GM21723 (cell line): ENCODE data around the gene HABP4.

Experiments used
- ATAC-seq: cut with Tn5 transposase; IDR thresholded peaks from one replicate; pipeline ENCODE4 v1.9.1; 2021; ENCODE audit warnings: mild to moderate bottlenecking, moderate library complexity; ENCODE audit not compliant: unreplicated experiment

The HABP4 gene

GRCh38 chr9:96449845-96450612 lies at the start of gene HABP4:
HABP4 (plus strand) TSS chr9:96450169; CDS start chr9:96450280, 111 bp downstream.
- peak; percentile 98 for ATAC-seq

GRCh38 chr9:96408409-96409280 lies 41.3 kb upstream of the HABP4 start:
- ATAC-seq = no peak

- ATAC-seq = no peak
Observed at GRCh38 chr9:96411129-96411838, 38.7 kb upstream of the HABP4 start.

DNA sequence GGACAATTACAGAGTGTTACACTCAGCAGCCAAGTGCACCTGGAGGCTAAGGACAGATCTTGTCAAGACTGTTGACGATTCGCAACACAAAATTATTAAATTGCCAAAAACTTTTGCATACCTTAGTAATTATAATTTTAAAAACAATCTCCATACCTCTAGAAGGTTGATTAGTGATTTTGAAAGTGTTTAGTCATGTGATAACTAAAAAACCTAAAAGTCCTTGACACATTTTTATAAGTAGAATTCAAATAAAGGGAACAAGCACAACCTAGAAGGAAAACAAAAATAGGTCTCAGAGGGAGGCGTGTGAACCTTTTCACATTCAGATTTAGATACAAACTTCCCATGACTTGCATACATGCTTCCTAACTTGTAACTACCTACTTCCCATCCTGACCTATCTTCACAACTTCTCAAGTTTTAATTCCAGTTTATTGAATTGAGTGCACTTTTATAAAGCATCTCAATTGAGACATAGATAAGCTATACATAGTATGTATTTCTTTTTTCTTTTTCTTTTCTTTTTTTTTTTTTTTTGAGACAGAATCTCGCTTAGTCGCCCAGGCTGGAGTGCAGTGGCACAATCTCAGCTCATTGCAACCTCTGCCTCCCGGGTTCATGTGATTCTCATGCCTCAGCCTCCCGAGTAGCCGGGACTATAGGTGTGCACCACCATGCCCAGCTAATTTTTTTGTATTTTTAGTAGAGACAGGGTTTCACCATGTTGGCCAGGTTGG lies 37.6 kb upstream of the HABP4 start:
- no peak for ATAC-seq

GRCh38 chr9:96413302-96414221 lies 36.4 kb upstream of the HABP4 start:
- ATAC-seq = peak; percentile 32

GRCh38 chr9:96417051-96417586 lies 32.9 kb upstream of the HABP4 start:
- ATAC-seq = peak; percentile 20

- peak; percentile 0 for ATAC-seq
Observed at GRCh38 chr9:96417661-96418082, 32.3 kb upstream of the HABP4 start.

GRCh38 chr9:96418083-96418919 lies 31.7 kb upstream of the HABP4 start, which contains the start of gene ZNF367:
ZNF367 (minus strand) TSS chr9:96418370; CDS start chr9:96418032, 338 bp downstream.
- peak; percentile 65 for ATAC-seq

GRCh38 chr9:96418920-96419690 lies 30.9 kb upstream of the HABP4 start:
- ATAC-seq = peak; percentile 38

GRCh38 chr9:96419691-96419969 lies 30.3 kb upstream of the HABP4 start:
- no peak for ATAC-seq

- ATAC-seq = no peak
Observed at GRCh38 chr9:96420468-96421219, 29.3 kb upstream of the HABP4 start.

- ATAC-seq = no peak
Observed at GRCh38 chr9:96423322-96423984, 26.5 kb upstream of the HABP4 start.

GRCh38 chr9:96423985-96424336 lies 26.0 kb upstream of the HABP4 start:
- no peak for ATAC-seq

GRCh38 chr9:96425500-96426169 lies 24.3 kb upstream of the HABP4 start:
- no peak for ATAC-seq

DNA sequence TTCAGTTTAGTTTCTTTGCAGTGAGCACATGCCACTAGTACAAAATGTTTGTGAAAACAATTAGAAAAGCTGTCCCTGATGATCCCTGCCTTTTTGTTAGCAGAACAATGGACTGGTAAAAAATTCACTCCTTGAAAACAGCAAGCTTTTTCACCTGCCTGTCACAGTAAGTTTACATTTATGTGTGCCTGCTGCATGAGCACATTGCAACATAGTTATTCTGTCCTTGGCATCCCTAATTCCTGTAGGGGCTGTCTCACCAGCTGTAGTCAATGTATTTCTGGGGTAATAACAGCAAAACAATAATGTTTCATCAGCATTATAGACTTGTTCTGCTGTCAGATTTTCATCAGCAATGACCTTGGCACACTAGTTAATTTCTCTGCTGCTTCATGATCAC lies 20.2 kb upstream of the HABP4 start:
- ATAC-seq = no peak

DNA sequence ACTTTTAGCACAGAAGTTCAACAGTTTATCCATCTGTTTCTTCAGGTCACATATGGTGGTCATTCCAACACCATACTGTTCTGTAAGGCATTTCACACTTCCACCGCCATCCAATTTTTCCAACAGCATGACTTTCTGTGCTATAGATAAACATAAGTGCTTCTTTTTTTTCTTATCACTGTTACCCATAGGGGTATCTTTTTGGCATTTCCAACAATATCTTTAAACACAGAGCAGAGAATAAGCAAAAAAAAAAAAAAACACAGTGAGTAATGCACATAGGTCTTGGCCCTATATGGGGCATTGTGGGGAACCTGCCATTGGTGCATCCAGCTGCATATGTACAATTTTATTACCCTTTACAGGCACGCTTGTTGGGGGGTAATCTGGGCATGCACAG lies 19.6 kb upstream of the HABP4 start:
- no peak for ATAC-seq
